Ovary (tissue), 3 donors: ENCODE results near the gene HDGFL2.

ENCODE experiments used
- CTCF ChIP-seq, 3 donors: fragments of 450-650 bp in 2 of 3; fragments of 200-600 bp in 1 of 3; IDR thresholded peaks; one replicate each; pipeline versions ENCODE4 v1.5.1 to v1.8.0; 2016 to 2022; ENCODE audit warnings: antibody characterized with exemption in 3 of 3, mild to moderate bottlenecking in 1 of 3
- EP300 ChIP-seq: sonication (generic); formaldehyde crosslinking; IDR thresholded peaks from one replicate; pipeline ENCODE4 v1.6.1; 2017; ENCODE audit warnings: antibody characterized with exemption
- POLR2A ChIP-seq: fragments of 450-650 bp; IDR thresholded peaks from one replicate; pipeline ENCODE4 v1.6.1; 2017; ENCODE audit warnings: antibody characterized with exemption, mild to moderate bottlenecking, moderate library complexity
- donor health status: DM: no; HTN: no; CAD: no.

DNA sequence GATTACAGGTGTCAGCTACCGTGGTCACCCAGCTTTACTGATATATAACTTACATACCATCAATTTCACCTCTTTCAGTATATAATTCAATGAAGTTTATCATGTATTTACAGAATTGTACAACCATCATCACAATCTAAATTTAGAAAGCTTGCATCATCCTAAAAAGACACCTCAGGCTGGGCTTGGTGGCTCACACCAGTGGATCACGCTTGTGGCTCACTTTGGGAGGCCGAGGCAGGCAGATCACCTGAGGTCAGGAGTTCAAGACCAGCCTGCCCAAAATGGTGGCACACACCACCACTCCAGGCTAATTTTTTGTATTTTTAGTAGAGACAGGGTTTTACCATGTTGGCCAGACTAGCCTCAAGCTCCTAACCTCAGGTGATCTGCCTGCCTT is 4.3 kb upstream of the HDGFL2 start:
- TF ChIP-seq POLR2A: no peak
- TF ChIP-seq CTCF (IDR thresholded peaks at IDR 0.05): no peak
- TF ChIP-seq EP300: no peak
